ENCODE measurements around the gene LARGE1. TPM values are rescaled to one million over a fixed set of nuclear protein-coding genes. Genes with fewer than 3 reads are reported as not detected.

LARGE1 gene
- total and polyA plus RNA-seq, 2 of the 4 experiments (the other 2 are of a cell fraction), result 6.2 to 12.4 TPM

GRCh38 chr22:33455036-33455435 lies 465.2 kb downstream of the LARGE1 start:
- Histone ChIP-seq H2BK20ac (ENCODE audit: low read depth, low read length) (no peak overlapping the region), H3K9me3 (ENCODE audit: control insufficient read depth, insufficient read depth, low read length) (no peaks in the 10 kb centered on the region), H3K27ac (ENCODE audit: insufficient read depth, low read length) (no peak overlapping the region), H3K14ac (replicated peaks; ENCODE audit: low read depth, low read length) (no peak overlapping the region), H4K8ac (ENCODE audit: low read depth in 2 of 2, low read length in 2 of 2) (no peak overlapping the region), H2BK5ac (ENCODE audit: low read depth, low read length, poor library complexity, severe bottlenecking) (no peak overlapping the region), H3K4ac (ENCODE audit: low read depth, low read length) (no peak overlapping the region), H3K79me1 (ENCODE audit: low read depth in 1 of 2, low read length in 2 of 2) (no peaks in the 10 kb centered on the region), H3K56ac (ENCODE audit: extremely low read depth, insufficient read depth, low read length) (no peak overlapping the region), H3K9me1 (ENCODE audit: insufficient read depth, low read length) (no peaks in the 10 kb centered on the region), H3K18ac (ENCODE audit: low read depth, low read length) (no peak overlapping the region), H2AK9ac (replicated peaks; ENCODE audit: low read depth, low read length, poor library complexity) (no peak overlapping the region), H4K91ac (ENCODE audit: insufficient read depth, low read depth, low read length) (no peak overlapping the region), H2BK15ac (ENCODE audit: low read depth, low read length) (no peak overlapping the region), H3K23ac (ENCODE audit: low read depth, low read length) (no peak overlapping the region), H2AK5ac (ENCODE audit: low read depth, low read length) (no peak overlapping the region), H2BK120ac (ENCODE audit: low read depth, low read length) (no peak overlapping the region), H4K5ac (ENCODE audit: low read depth, low read length) (no peak overlapping the region), H3K9ac (ENCODE audit: low read depth, low read length) (no peak overlapping the region), H2AFZ (replicated peaks; ENCODE audit: low read length, poor library complexity) (no peak overlapping the region), H4K20me1 (ENCODE audit: insufficient read depth, low read length) (no peaks in the 10 kb centered on the region), H3K4me1 (ENCODE audit: control insufficient read depth, insufficient read depth, low read length) (no peaks in the 10 kb centered on the region), H3K4me2 (ENCODE audit: low read depth, low read length) (no peak overlapping the region), H3K4me3 (ENCODE audit: insufficient read depth, low read depth, low read length) (no peak overlapping the region), H3K27me3 (ENCODE audit: control insufficient read depth, insufficient read depth, low read length) (no peaks in the 10 kb centered on the region), H3K36me3 (ENCODE audit: control insufficient read depth, insufficient read depth, low read length) (no peaks in the 10 kb centered on the region)
- dilution Hi-C loops (cut with HindIII; ENCODE audit: low sequenced_read_pairs, unreplicated experiment) (no loop called here), in situ Hi-C loops (cut with MboI; ENCODE audit: low sequenced_read_pairs) (no loop called here), intact Hi-C loops (cut with micrococcal nuclease) (no loop called here)
- BruUV-seq (replicated peaks), result no TSS peak
- no CpG with 5 or more reads among the region's 1 CpG for WGBS, 2 experiments (ENCODE audit: extremely low coverage in 2 of 2, insufficient read length in 1 of 2)
- ChIA-PET CTCF (no interaction called here), POLR2A (ENCODE audit: unreplicated experiment) (no interaction called here)
- TF ChIP-seq, protein P1, sequence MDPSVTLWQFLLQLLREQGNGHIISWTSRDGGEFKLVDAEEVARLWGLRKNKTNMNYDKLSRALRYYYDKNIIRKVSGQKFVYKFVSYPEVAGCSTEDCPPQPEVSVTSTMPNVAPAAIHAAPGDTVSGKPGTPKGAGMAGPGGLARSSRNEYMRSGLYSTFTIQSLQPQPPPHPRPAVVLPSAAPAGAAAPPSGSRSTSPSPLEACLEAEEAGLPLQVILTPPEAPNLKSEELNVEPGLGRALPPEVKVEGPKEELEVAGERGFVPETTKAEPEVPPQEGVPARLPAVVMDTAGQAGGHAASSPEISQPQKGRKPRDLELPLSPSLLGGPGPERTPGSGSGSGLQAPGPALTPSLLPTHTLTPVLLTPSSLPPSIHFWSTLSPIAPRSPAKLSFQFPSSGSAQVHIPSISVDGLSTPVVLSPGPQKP (IDR thresholded peaks at IDR 0.05; ENCODE audit: borderline replicate concordance, low read depth, low read length), result no peak
- TF ChIP-seq CEBPB (IDR thresholded peaks at IDR 0.05; ENCODE audit: low read depth, low read length) (no peak), FOS (IDR thresholded peaks at IDR 0.05; ENCODE audit: low read depth, low read length) (no peak), RAD21 (IDR thresholded peaks at IDR 0.05; ENCODE audit: low read length) (no peak), CHD1 (IDR thresholded peaks at IDR 0.05; ENCODE audit: low read depth, low read length) (no peak), MXI1 (IDR thresholded peaks at IDR 0.05; ENCODE audit: borderline replicate concordance, low read depth, low read length) (no peak), BHLHE40 (IDR thresholded peaks at IDR 0.05; ENCODE audit: low read depth, low read length) (no peak), RCOR1 (IDR thresholded peaks at IDR 0.05; ENCODE audit: insufficient replicate concordance, low read length) (no peak), NFE2L2 (IDR thresholded peaks at IDR 0.05; ENCODE audit: low read depth, low read length) (no peak), USF2 (IDR thresholded peaks at IDR 0.05; ENCODE audit: low read depth, low read length) (no peak), SMC3 (IDR thresholded peaks at IDR 0.05; ENCODE audit: low read depth, low read length) (no peak), MAFK (IDR thresholded peaks at IDR 0.05; ENCODE audit: low read depth, low read length) (no peak), MAZ (IDR thresholded peaks at IDR 0.05; ENCODE audit: borderline replicate concordance, low read depth, low read length) (no peak), RFX5 (IDR thresholded peaks at IDR 0.05; ENCODE audit: low read depth, low read length) (no peak), POLR2A (IDR thresholded peaks at IDR 0.05; ENCODE audit: low read depth, low read length) (no peak)
- TF ChIP-seq, protein P2, sequence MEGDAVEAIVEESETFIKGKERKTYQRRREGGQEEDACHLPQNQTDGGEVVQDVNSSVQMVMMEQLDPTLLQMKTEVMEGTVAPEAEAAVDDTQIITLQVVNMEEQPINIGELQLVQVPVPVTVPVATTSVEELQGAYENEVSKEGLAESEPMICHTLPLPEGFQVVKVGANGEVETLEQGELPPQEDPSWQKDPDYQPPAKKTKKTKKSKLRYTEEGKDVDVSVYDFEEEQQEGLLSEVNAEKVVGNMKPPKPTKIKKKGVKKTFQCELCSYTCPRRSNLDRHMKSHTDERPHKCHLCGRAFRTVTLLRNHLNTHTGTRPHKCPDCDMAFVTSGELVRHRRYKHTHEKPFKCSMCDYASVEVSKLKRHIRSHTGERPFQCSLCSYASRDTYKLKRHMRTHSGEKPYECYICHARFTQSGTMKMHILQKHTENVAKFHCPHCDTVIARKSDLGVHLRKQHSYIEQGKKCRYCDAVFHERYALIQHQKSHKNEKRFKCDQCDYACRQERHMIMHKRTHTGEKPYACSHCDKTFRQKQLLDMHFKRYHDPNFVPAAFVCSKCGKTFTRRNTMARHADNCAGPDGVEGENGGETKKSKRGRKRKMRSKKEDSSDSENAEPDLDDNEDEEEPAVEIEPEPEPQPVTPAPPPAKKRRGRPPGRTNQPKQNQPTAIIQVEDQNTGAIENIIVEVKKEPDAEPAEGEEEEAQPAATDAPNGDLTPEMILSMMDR (conservative IDR thresholded peaks at IDR 0.05; ENCODE audit: low read depth, low read length), result no peak
- DNase-seq (no peak), ATAC-seq (ENCODE audit: low read depth) (no peak)

All from IMR-90 (cell line).